Skin epidermis (tissue), 12 donors: ENCODE data around the gene TARP.
"Not testable (repeated sequence)": the region's sequence is repeated elsewhere in the genome, so short reads cannot be mapped to it uniquely, and the experiment has no call there.

Source experiments
- H3K27ac ChIP-seq, 21 experiments: fragments of 200-600 bp; sonication (generic) in 11 of 21; one replicate each; pipeline ENCODE4 v1.5.0; 2020; ENCODE audit warnings: mild to moderate bottlenecking in 3 of 21, inconsistent platforms in 2 of 21, moderate library complexity in 2 of 21
- H3K4me3 ChIP-seq, 7 experiments: fragments of 200-600 bp; sonication (generic) in 2 of 7; one replicate each; pipeline ENCODE4 v1.5.0; 2020; ENCODE audit warnings: inconsistent platforms in 2 of 7, mild to moderate bottlenecking in 2 of 7, moderate library complexity in 1 of 7

The TARP gene

GRCh38 chr7:38303866-38304265, 30.4 kb upstream of the TARP start:
- peak overlapping the region in 1 of 21 experiments; percentile 63 for H3K27ac ChIP-seq
- H3K4me3 ChIP-seq, result no peak overlapping the region

GRCh38 chr7:38300175-38300574, 26.7 kb upstream of the TARP start:
- Histone ChIP-seq H3K4me3 (no peak overlapping the region), H3K27ac (no peak overlapping the region)

DNA sequence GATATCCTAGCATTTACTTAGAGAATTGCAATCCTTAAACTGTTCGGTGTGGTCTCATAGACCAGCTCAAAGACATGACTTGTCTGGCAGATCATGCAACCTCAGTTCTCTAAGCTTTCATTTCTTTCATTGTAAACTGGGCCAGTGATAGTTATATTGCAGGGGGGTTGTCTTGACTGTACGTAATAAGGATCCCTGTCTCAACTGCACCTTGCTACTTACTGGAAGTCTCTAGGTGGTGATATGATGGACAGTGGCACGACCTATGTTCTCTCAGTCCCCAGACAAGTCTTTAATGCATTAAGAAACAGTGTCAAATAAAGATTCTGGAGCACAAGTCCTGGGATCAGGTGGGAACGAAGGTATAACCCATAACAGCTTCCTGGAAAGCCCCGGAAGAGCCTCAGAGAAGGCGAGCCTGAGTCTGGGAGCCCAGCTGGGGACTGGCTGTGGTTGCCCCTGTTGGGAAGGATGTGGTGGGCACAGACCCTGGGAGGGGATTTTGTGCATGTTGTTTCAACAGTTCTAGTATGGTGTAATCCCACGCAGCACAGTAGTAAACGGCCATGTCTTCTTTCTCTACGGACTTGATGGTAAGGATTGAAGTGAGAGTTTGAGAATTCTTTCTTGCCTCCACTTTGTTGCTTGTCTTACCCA, 26.0 kb upstream of the TARP start:
- Histone ChIP-seq H3K4me3 (no peak overlapping the region), H3K27ac (peak overlapping the region in 1 of 21 experiments; percentile 36)

- Histone ChIP-seq H3K27ac (no peak overlapping the region), H3K4me3 (no peak overlapping the region)
Measured at GRCh38 chr7:38296059-38296857, 22.8 kb upstream of the TARP start.

DNA sequence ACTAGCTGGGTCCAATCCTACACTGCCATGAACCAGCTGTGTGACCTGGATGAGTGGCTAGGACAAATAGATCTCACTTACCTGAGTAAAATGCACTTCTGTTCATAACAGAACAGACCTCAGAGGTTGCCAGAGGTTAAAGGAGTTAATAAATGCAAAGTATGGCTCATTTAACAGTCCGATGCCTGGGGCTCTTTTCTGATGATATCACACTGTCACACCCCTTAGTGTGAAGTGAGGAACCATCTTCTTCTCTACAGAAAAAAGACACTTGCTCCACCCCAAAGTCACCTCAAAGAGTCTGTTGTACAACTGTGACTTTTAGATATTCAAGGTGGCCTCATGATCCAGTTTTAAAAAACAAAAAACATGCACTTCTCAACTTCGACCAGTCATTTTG, 21.5 kb upstream of the TARP start:
- H3K27ac ChIP-seq, result no peak overlapping the region
- no peak overlapping the region for H3K4me3 ChIP-seq

- no peak overlapping the region for H3K4me3 ChIP-seq
- no peak overlapping the region for H3K27ac ChIP-seq
Measured at GRCh38 chr7:38292442-38292841, 19.0 kb upstream of the TARP start.

GRCh38 chr7:38291650-38292049, 18.2 kb upstream of the TARP start:
- H3K27ac ChIP-seq, result no peak overlapping the region
- H3K4me3 ChIP-seq, result no peak overlapping the region

- no peak overlapping the region for H3K27ac ChIP-seq
- H3K4me3 ChIP-seq, result no peak overlapping the region
Measured at GRCh38 chr7:38291117-38291647, 17.7 kb upstream of the TARP start.

GRCh38 chr7:38284553-38284952, 11.1 kb upstream of the TARP start:
- no peak overlapping the region for H3K4me3 ChIP-seq
- no peak overlapping the region for H3K27ac ChIP-seq

GRCh38 chr7:38283809-38284208, 10.4 kb upstream of the TARP start:
- no peak overlapping the region for H3K4me3 ChIP-seq
- no peak overlapping the region for H3K27ac ChIP-seq

DNA sequence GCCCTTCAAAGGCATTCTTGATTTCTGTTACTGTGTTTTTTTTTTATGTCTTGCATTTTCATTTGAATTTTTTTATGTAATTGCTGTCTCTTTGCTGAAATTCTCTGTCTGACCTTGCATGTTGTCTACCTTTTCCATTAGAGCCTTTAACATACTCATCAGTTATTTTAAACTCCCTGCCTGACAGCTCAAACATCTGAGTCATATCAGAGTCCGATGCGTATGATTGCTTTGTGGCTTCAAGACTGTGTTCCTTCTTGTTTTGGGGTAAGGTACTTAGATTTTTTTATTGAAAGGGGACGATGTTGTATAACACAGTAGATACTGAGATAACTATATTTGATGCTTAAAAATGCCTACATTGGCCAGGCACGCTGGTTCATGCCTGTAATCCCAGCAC, 9.7 kb upstream of the TARP start:
- H3K27ac ChIP-seq, result no peak overlapping the region

GRCh38 chr7:38282081-38282480, 8.6 kb upstream of the TARP start:
- Histone ChIP-seq H3K4me3 (no peak overlapping the region), H3K27ac (no peak overlapping the region)

More for the DNA sequence above, 9.7 kb upstream of the TARP start:
- H3K4me3 ChIP-seq, result no peak overlapping the region

DNA sequence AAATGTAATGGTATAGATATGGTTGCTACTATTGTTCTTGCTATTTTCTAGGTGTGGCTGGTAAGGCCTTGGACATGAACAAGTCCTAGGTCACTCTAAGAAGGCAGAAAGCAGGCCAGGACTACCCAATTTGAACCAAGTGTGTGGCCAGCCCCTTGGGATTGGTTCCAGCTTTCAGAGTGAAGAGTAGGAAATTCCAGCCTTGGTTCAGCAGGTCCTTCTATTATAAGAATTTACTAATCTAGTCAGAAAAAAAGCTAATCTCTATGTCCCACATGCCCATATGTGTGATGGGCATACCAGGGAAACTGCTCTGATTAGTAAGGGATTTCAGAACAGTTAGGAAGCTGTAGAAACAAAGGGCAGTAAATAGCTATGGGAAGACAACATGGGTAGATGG, 7.8 kb upstream of the TARP start:
- Histone ChIP-seq H3K27ac (no peak overlapping the region), H3K4me3 (no peak overlapping the region)

DNA sequence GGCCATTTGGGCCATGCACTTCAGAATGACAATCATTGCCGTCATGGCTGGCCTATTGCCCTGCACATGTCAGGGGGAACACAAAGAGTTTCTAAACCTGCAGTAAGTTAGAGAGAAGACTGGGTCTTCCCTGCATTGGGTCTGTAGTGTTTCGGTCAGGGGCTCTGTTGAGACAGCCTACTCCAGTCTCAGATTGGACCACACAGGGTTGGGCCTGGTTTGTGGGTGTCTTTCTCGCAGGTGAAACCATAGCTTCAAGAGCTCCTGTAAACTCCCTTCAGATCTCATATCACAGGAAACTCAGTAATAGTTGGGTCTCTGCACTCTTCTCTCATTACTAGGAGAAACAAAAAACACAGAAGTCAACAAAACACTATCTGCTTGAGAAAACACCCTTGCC, 7.3 kb upstream of the TARP start:
- Histone ChIP-seq H3K27ac (no peak overlapping the region), H3K4me3 (no peak overlapping the region)

DNA sequence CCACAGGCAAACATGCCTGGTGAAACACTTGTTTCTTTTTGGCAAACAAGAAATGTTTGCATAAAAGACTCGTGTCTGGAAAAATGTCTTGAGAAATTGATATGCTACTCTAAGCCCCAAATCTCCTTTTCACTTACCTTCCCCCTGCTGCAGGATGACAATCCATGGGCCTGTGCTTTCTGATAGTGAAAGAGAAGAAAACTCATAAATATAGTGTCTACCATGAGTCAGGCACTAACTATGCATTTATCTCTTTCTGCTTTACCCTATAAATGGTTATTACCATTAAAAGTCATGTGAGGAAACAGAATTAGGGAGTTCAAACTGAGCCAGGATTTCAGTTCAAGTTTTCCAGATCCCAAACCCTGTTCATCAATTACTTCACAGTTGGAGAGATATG, 6.6 kb upstream of the TARP start:
- Histone ChIP-seq H3K27ac (no peak overlapping the region), H3K4me3 (no peak overlapping the region)

DNA sequence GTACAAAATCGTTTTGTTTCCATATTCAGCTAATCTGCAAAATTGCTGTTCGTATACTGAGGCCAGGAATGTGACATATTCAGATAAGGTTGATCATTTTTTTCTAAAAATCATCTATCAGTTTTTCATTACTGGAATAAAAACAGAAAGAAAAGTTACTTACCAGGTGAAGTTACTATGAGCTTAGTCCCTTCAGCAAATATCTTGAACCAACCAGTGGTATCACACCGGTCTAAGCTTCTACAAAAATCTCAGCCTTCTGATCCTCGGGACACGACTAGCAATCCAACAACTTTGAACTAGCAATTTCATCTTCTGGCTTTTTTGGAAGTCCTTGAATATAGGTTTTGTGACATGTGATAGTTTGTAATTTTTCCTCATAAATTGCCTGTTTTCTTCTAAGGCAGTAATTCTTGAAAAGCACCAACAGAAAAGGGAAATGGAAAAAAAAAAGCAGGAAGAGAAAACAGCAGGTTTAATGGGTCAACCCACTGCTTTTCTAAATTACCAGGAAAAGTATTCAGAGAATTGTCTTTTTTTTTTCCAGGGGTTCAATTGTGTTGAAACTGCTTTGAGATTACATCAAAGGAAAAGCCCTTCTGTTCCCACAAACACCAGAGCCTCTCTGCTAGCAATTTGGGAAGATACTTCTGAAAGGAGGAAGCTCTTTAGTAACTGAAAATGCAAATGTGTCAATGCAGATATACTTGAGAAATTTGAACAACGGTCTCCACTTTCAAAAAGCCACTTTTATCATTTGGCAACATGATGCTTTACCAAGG, 2.9 kb upstream of the TARP start:
- H3K27ac ChIP-seq, result no peak overlapping the region

GRCh38 chr7:38274927-38275620, 1.6 kb upstream of the TARP start:
- H3K27ac ChIP-seq, result peak overlapping the region in 1 of 21 experiments; percentile 5
- no peak overlapping the region for H3K4me3 ChIP-seq

More for the DNA sequence above, 2.9 kb upstream of the TARP start:
- H3K4me3 ChIP-seq, result no peak overlapping the region

GRCh38 chr7:38274486-38274885, 1.1 kb upstream of the TARP start:
- no peak overlapping the region for H3K27ac ChIP-seq

DNA sequence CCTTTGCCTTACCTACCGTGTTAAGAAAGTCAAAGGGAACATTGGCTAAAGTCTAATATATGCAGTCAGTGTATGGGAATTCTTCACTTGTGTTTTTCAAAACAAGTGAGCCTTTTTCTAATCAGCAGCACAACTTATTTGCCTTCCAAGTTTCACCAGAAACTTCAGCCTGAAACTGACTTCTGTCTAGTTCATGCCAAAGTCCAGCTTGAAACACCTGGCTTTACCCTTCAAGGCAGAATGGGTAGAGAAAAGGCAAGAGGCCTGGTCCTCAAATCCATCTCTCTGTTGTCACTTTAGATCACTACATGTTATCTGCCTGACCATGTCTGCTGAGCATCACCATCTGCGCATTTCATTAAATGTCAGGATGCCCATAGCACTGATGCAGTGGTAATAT, 3.0 kb downstream of the TARP start:
- not testable (repeated sequence) for H3K27ac ChIP-seq, H3K4me3 ChIP-seq

More at GRCh38 chr7:38274486-38274885, 1.1 kb upstream of the TARP start:
- no peak overlapping the region for H3K4me3 ChIP-seq
